GM19035 (cell line): Measurements from ENCODE around the gene SH3RF1.

Experiments used
- ATAC-seq: cut with Tn5 transposase; IDR thresholded peaks from one replicate; pipeline ENCODE4 v1.9.1; 2021; ENCODE audit not compliant: unreplicated experiment

The SH3RF1 gene

GRCh38 chr4:169252339-169253112, 18.2 kb downstream of the SH3RF1 start:
- no peak for ATAC-seq

GRCh38 chr4:169251291-169252235, 19.2 kb downstream of the SH3RF1 start:
- no peak for ATAC-seq

GRCh38 chr4:169250796-169251195, 20.0 kb downstream of the SH3RF1 start:
- no peak for ATAC-seq

GRCh38 chr4:169249999-169250398, 20.8 kb downstream of the SH3RF1 start:
- no peak for ATAC-seq

- ATAC-seq: no peak
Measured at GRCh38 chr4:169249214-169249973, 21.4 kb downstream of the SH3RF1 start.

- ATAC-seq: no peak
Measured at GRCh38 chr4:169248645-169249044, 22.1 kb downstream of the SH3RF1 start.

GRCh38 chr4:169246957-169247396, 23.8 kb downstream of the SH3RF1 start:
- ATAC-seq: no peak

GRCh38 chr4:169246279-169246678, 24.5 kb downstream of the SH3RF1 start:
- ATAC-seq: no peak

GRCh38 chr4:169245061-169245460, 25.7 kb downstream of the SH3RF1 start:
- ATAC-seq: no peak

GRCh38 chr4:169243825-169244609, 26.7 kb downstream of the SH3RF1 start:
- no peak for ATAC-seq

- ATAC-seq: no peak
Measured at GRCh38 chr4:169241464-169241863, 29.3 kb downstream of the SH3RF1 start.

GRCh38 chr4:169239221-169239905, 31.4 kb downstream of the SH3RF1 start:
- no peak for ATAC-seq

- no peak for ATAC-seq
Measured at GRCh38 chr4:169238445-169238844, 32.3 kb downstream of the SH3RF1 start.

GRCh38 chr4:169236873-169237626, 33.7 kb downstream of the SH3RF1 start:
- ATAC-seq: no peak

GRCh38 chr4:169236078-169236477, 34.7 kb downstream of the SH3RF1 start:
- no peak for ATAC-seq

GRCh38 chr4:169234137-169234855, 36.5 kb downstream of the SH3RF1 start:
- no peak for ATAC-seq

- no peak for ATAC-seq
Measured at GRCh38 chr4:169233691-169234090, 37.1 kb downstream of the SH3RF1 start.

- ATAC-seq: no peak
Measured at GRCh38 chr4:169231647-169232262, 39.0 kb downstream of the SH3RF1 start.
